CD4-positive, alpha-beta T cell (primary cell): Measurements from ENCODE around the gene SCUBE2. TPM values are rescaled to one million over a fixed set of nuclear protein-coding genes. Genes with fewer than 3 reads are reported as not detected.

Experiments used
- ATAC-seq: fragments of 200-7000 bp; cut with Tn5 transposase; one replicate; pipeline ENCODE4 v1.10.0; 2022; ENCODE audit warnings: mild to moderate bottlenecking; ENCODE audit not compliant: poor library complexity
- CTCF ChIA-PET: fragments of 350-600 bp; sonication (Branson Sonifier 250); formaldehyde crosslinking; loops from one replicate; lab custom pipeline; 2021; ENCODE audit warnings: antibody characterized with exemption, inconsistent platforms; lab: Charles Lee
- POLR2A ChIA-PET: fragments of 350-600 bp; sonication (Branson Sonifier 250); formaldehyde crosslinking; loops from one replicate; lab custom pipeline; 2021; ENCODE audit warnings: antibody characterized with exemption, inconsistent platforms; lab: Charles Lee
- DNase-seq, 14 experiments: peaks; one replicate each; pipeline ENCODE4 v3.0.0-alpha.2; 2013 to 2020; ENCODE audit warnings: mixed read lengths in 2 of 14
- H3K27ac ChIP-seq, 2 donors: one replicate each; pipeline versions ENCODE4 v1.5.1 to v1.7.0; 2013; ENCODE audit warnings: low read length in 2 of 2, low read depth in 1 of 2, mild to moderate bottlenecking in 1 of 2
- H3K27me3 ChIP-seq, 2 experiments: 1 replicate in 1 of 2; 2 replicates in 1 of 2; pipeline versions ENCODE4 v1.6.1 to v1.7.0; 2013; ENCODE audit warnings: low read length in 2 of 2, control low read depth in 1 of 2, mild to moderate bottlenecking in 1 of 2, moderate library complexity in 1 of 2; ENCODE audit not compliant: insufficient read depth in 2 of 2, control insufficient read depth in 1 of 2
- H3K36me3 ChIP-seq: one replicate; pipeline ENCODE4 v1.6.1; 2013; ENCODE audit warnings: low read length, control low read depth; ENCODE audit not compliant: insufficient read depth
- H3K4me1 ChIP-seq: one replicate; pipeline ENCODE4 v1.6.1; 2013; ENCODE audit warnings: low read length, control low read depth; ENCODE audit not compliant: insufficient read depth
- H3K4me3 ChIP-seq: one replicate; pipeline ENCODE4 v1.5.1; 2013; ENCODE audit warnings: mild to moderate bottlenecking, low read length, moderate library complexity
- H3K9me3 ChIP-seq, 2 experiments: 1 replicate in 1 of 2; 2 replicates in 1 of 2; pipeline versions ENCODE4 v1.6.1 to v1.7.0; 2013; ENCODE audit warnings: low read length in 2 of 2, mild to moderate bottlenecking in 2 of 2, control low read depth in 1 of 2, moderate library complexity in 1 of 2; ENCODE audit not compliant: control insufficient read depth in 1 of 2, insufficient read depth in 1 of 2
- H3K27ac Mint-ChIP-seq: one replicate; pipeline ENCODE4 v1.8.0; 2020; ENCODE audit warnings: mixed read lengths
- H3K27me3 Mint-ChIP-seq: one replicate; pipeline ENCODE4 v1.8.0; 2021; ENCODE audit warnings: mixed read lengths
- H3K36me3 Mint-ChIP-seq: one replicate; pipeline ENCODE4 v1.8.0; 2021; ENCODE audit warnings: low read depth, mixed read lengths
- H3K4me1 Mint-ChIP-seq: one replicate; pipeline ENCODE4 v1.8.0; 2021; ENCODE audit warnings: low read depth, mixed read lengths
- H3K4me3 Mint-ChIP-seq: one replicate; pipeline ENCODE4 v1.8.0; 2020; ENCODE audit warnings: mild to moderate bottlenecking, mixed read lengths
- H3K9me3 Mint-ChIP-seq: one replicate; pipeline ENCODE4 v1.8.0; 2020; ENCODE audit warnings: mixed read lengths
- CTCF ChIP-seq: fragments of 200-600 bp; IDR thresholded peaks from one replicate; pipeline ENCODE4 v1.8.0; 2022; ENCODE audit warnings: antibody characterized with exemption, mild to moderate bottlenecking
- intact Hi-C, 2 experiments: fragments of 100-400 bp; cut with DNase I in 1 of 2; cut with micrococcal nuclease in 1 of 2; formaldehyde crosslinking; loops; one replicate each; pipeline versions ENCODE4 v1.15.1 to v1.9.0; 2023 to 2025; cut with DNase I, micrococcal nuclease
- total RNA-seq, 174 experiments: library from RNA in 2 of 174; stranded (reverse) in 2 of 174; gene quantifications; one replicate each; pipeline ENCODE4 v1.2.3 and lab custom pipeline; 2021 to 2026

The SCUBE2 gene
- total RNA-seq, 2 experiments from 2014 or later = 0.17 TPM; not detected in 1

- TF ChIP-seq CTCF = no peak
- ATAC-seq (peak; percentile 90), DNase-seq (peak; percentile 66 to 93 (median 76))
- Histone ChIP-seq H3K4me1 (peaks cover 23% of the 10 kb centered on the region), H3K4me3 (peak within 1 kb of the TSS; percentile 53), H3K27me3 (peaks cover 11 to 40% of the 10 kb centered on the region in 2 experiments), H3K36me3 (no peaks in the 10 kb centered on the region), H3K27ac (no peak within 1 kb of the TSS), H3K9me3 (no peaks in the 10 kb centered on the region)
- Mint-ChIP-seq H3K4me1 (peaks cover 22% of the 10 kb centered on the region), H3K36me3 (no peaks in the 10 kb centered on the region), H3K27me3 (peaks cover 51% of the 10 kb centered on the region), H3K9me3 (no peaks in the 10 kb centered on the region), H3K27ac (peak within 1 kb of the TSS; percentile 25), H3K4me3 (peak within 1 kb of the TSS; percentile 87)
- POLR2A ChIA-PET = interaction anchor here (0.9 to 2.9 kb wide), 4 partner anchors 13 to 457 kb away, joined by 3 to 14 read pairs (median 4); partner anchors contain the start of genes RPL27A, TMEM9B and ZNF143
- CTCF ChIA-PET = no interaction called here
- intact Hi-C loops = loop anchor here in 1 of 2 experiments (10.0 kb wide), 1 partner anchor 319 kb away; the partner anchor contains the start of genes RPL27A and TRIM66
Measured at GRCh38 chr11:9003573-9004182, 87.7 kb downstream of the SCUBE2 start, which contains the start of gene NRIP3. TSS of gene NRIP3 (minus strand) at chr11:9004001. CDS start at chr11:9003935, 66 bp downstream.

- Histone ChIP-seq H3K4me3 (peak overlapping the region; percentile 53), H3K27ac (no peak overlapping the region), H3K36me3 (no peaks in the 10 kb centered on the region), H3K9me3 (no peaks in the 10 kb centered on the region), H3K4me1 (peaks cover 23% of the 10 kb centered on the region), H3K27me3 (peaks cover 11 to 43% of the 10 kb centered on the region in 2 experiments)
- peaks cover 22% of the 10 kb centered on the region for H3K4me1 Mint-ChIP-seq
- intact Hi-C loops = loop anchor here in 1 of 2 experiments (10.0 kb wide), 1 partner anchor 318 kb away; the partner anchor contains the start of genes RPL27A and TRIM66
- no peak for TF ChIP-seq CTCF
- no peaks in the 10 kb centered on the region for H3K36me3 Mint-ChIP-seq
- DNase-seq (peak in 4 of 14 experiments; percentile 13 to 26 (median 20)), ATAC-seq (no peak)
- H3K4me3 Mint-ChIP-seq = peak overlapping the region; percentile 87
- H3K27me3 Mint-ChIP-seq = peaks cover 56% of the 10 kb centered on the region
- peak overlapping the region; percentile 25 for H3K27ac Mint-ChIP-seq
- CTCF ChIA-PET = no interaction called here
- no peaks in the 10 kb centered on the region for H3K9me3 Mint-ChIP-seq
- POLR2A ChIA-PET = interaction anchor here (0.9 to 2.9 kb wide), 4 partner anchors 14 to 458 kb away, joined by 3 to 14 read pairs (median 4); partner anchors contain the start of genes RPL27A, TMEM9B and ZNF143
Measured at GRCh38 chr11:9002920-9003572, 88.4 kb downstream of the SCUBE2 start.

GRCh38 chr11:9001736-9002135 lies 89.7 kb downstream of the SCUBE2 start:
- ChIA-PET CTCF (no interaction called here), POLR2A (interaction anchor here (2.9 kb wide), 1 partner anchor 38 kb away, joined by 14 read pairs; the partner anchor contains the start of gene TMEM9B)
- H3K4me3 ChIP-seq = no peak overlapping the region
- peaks cover 22% of the 10 kb centered on the region for H3K4me1 Mint-ChIP-seq
- no peaks in the 10 kb centered on the region for H3K36me3 ChIP-seq
- intact Hi-C loops = loop anchor here in 1 of 2 experiments (10.0 kb wide), 1 partner anchor 317 kb away; the partner anchor contains the start of genes RPL27A and TRIM66
- peaks cover 11 to 50% of the 10 kb centered on the region in 2 experiments for H3K27me3 ChIP-seq
- H3K36me3 Mint-ChIP-seq = no peaks in the 10 kb centered on the region
- no peaks in the 10 kb centered on the region for H3K9me3 Mint-ChIP-seq
- H3K4me1 ChIP-seq = peaks cover 23% of the 10 kb centered on the region
- H3K4me3 Mint-ChIP-seq = no peak overlapping the region
- no peak overlapping the region for H3K27ac ChIP-seq
- H3K27ac Mint-ChIP-seq = no peak overlapping the region
- peak in 7 of 14 experiments; percentile 16 to 72 (median 26) for DNase-seq
- peaks cover 64% of the 10 kb centered on the region for H3K27me3 Mint-ChIP-seq
- ATAC-seq = peak; percentile 25
- no peaks in the 10 kb centered on the region for H3K9me3 ChIP-seq
- TF ChIP-seq CTCF = no peak
